Osteocyte (in vitro differentiated cells): Measurements from ENCODE around the gene M1AP. TPM values are rescaled to one million over a fixed set of nuclear protein-coding genes. Genes with fewer than 3 reads are reported as not detected.

ENCODE experiments used
- DNase-seq: peaks from one replicate; pipeline ENCODE4 v3.0.0; 2021; ENCODE audit warnings: mixed read lengths; ENCODE audit not compliant: unreplicated experiment; ENCODE audit errors: extremely low spot score
- H3K27ac Mint-ChIP-seq: one replicate; pipeline ENCODE4 v1.8.0; 2021; ENCODE audit warnings: mild to moderate bottlenecking, mixed read lengths; ENCODE audit not compliant: unreplicated experiment
- H3K27me3 Mint-ChIP-seq: one replicate; pipeline ENCODE4 v1.8.0; 2021; ENCODE audit warnings: mixed read lengths; ENCODE audit not compliant: unreplicated experiment
- H3K36me3 Mint-ChIP-seq: one replicate; pipeline ENCODE4 v1.8.0; 2021; ENCODE audit warnings: mixed read lengths; ENCODE audit not compliant: unreplicated experiment
- H3K4me1 Mint-ChIP-seq: one replicate; pipeline ENCODE4 v1.8.0; 2021; ENCODE audit warnings: mixed read lengths; ENCODE audit not compliant: unreplicated experiment
- H3K4me3 Mint-ChIP-seq: one replicate; pipeline ENCODE4 v1.8.0; 2021; ENCODE audit warnings: mild to moderate bottlenecking, moderate library complexity, mixed read lengths; ENCODE audit not compliant: unreplicated experiment
- H3K9me3 Mint-ChIP-seq: one replicate; pipeline ENCODE4 v1.8.0; 2021; ENCODE audit warnings: mixed read lengths; ENCODE audit not compliant: unreplicated experiment
- total RNA-seq: library from RNA; stranded (reverse); gene quantifications from 2 replicates; pipeline ENCODE4 v1.2.1, GENCODE V29; 2021
- TF ChIP-seq, protein P1 (sequence below): fragments of 200-600 bp; sonication (generic); IDR thresholded peaks from 2 replicates; pipeline ENCODE4 v1.5.0; 2021; ENCODE audit warnings: antibody characterized with exemption, mild to moderate bottlenecking, moderate library complexity

M1AP gene
- total RNA-seq, 1 donor from 2014 or later: not detected

GRCh38 chr2:74530239-74531187, 117.6 kb downstream of the M1AP start:
- H3K27ac Mint-ChIP-seq: peak overlapping the region; percentile 76
- no peak for DNase-seq

GRCh38 chr2:74529357-74530238, 118.5 kb downstream of the M1AP start, which contains the start of the genes AUP1 and HTRA2:
Gene AUP1 (minus strand): TSS chr2:74529706. CDS start chr2:74529629, 77 bp downstream.
Gene HTRA2 (plus strand): TSS chr2:74529933. CDS start chr2:74530007, 74 bp downstream.
- Mint-ChIP-seq H3K27me3 (no peaks in the 10 kb centered on the region), H3K4me3 (peak within 1 kb of the TSS; percentile 95), H3K4me1 (peaks cover 28% of the 10 kb centered on the region), H3K36me3 (peaks cover 19% of the 10 kb centered on the region), H3K9me3 (no peaks in the 10 kb centered on the region), H3K27ac (peak within 1 kb of the TSS; percentile 91)
- DNase-seq: peak; percentile 99
- TF ChIP-seq, protein P1, sequence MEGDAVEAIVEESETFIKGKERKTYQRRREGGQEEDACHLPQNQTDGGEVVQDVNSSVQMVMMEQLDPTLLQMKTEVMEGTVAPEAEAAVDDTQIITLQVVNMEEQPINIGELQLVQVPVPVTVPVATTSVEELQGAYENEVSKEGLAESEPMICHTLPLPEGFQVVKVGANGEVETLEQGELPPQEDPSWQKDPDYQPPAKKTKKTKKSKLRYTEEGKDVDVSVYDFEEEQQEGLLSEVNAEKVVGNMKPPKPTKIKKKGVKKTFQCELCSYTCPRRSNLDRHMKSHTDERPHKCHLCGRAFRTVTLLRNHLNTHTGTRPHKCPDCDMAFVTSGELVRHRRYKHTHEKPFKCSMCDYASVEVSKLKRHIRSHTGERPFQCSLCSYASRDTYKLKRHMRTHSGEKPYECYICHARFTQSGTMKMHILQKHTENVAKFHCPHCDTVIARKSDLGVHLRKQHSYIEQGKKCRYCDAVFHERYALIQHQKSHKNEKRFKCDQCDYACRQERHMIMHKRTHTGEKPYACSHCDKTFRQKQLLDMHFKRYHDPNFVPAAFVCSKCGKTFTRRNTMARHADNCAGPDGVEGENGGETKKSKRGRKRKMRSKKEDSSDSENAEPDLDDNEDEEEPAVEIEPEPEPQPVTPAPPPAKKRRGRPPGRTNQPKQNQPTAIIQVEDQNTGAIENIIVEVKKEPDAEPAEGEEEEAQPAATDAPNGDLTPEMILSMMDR: no peak

More at GRCh38 chr2:74530239-74531187, 117.6 kb downstream of the M1AP start:
- H3K36me3 Mint-ChIP-seq: peaks cover 19% of the 10 kb centered on the region
- H3K27me3 Mint-ChIP-seq: no peaks in the 10 kb centered on the region
- TF ChIP-seq, protein P1: no peak
- H3K9me3 Mint-ChIP-seq: no peaks in the 10 kb centered on the region
- peak overlapping the region; percentile 95 for H3K4me3 Mint-ChIP-seq
- peaks cover 28% of the 10 kb centered on the region for H3K4me1 Mint-ChIP-seq

GRCh38 chr2:74528600-74529356, 119.4 kb downstream of the M1AP start:
- DNase-seq: no peak
- peak overlapping the region; percentile 95 for H3K4me3 Mint-ChIP-seq
- H3K9me3 Mint-ChIP-seq: no peaks in the 10 kb centered on the region
- peaks cover 17% of the 10 kb centered on the region for H3K36me3 Mint-ChIP-seq
- H3K4me1 Mint-ChIP-seq: peaks cover 28% of the 10 kb centered on the region
- H3K27ac Mint-ChIP-seq: peak overlapping the region; percentile 91
- TF ChIP-seq, protein P1: no peak
- no peaks in the 10 kb centered on the region for H3K27me3 Mint-ChIP-seq

DNA sequence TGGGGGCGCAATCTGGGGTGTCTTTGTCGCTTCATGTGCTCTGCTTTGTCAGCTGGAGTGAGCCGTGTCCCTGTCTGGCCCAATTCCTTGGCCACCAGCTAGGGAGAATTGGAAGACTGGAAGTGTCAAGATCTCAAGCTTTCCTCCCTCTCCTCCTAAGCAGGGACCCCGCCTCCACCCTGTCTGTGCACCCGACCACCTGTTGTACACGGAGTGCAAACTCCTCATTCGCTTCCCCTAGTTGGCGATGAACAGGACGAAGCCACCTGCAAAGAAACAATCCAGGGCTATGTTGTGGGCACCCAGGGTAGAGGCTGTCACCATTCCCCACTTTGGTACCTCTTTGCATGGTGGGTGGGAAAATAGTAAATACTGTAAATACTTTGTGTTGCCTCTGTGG, 120.4 kb downstream of the M1AP start:
- DNase-seq: no peak
- Mint-ChIP-seq H3K36me3 (peaks cover 17% of the 10 kb centered on the region), H3K27me3 (peaks cover under 1% of the 10 kb centered on the region)

More for the DNA sequence above, 120.4 kb downstream of the M1AP start:
- TF ChIP-seq, protein P1: no peak
- no peak overlapping the region for H3K27ac Mint-ChIP-seq
- H3K4me1 Mint-ChIP-seq: peaks cover 28% of the 10 kb centered on the region
- H3K4me3 Mint-ChIP-seq: peak overlapping the region; percentile 95
- H3K9me3 Mint-ChIP-seq: no peaks in the 10 kb centered on the region
